Measurements from ENCODE around the gene ANXA6. TPM values are rescaled to one million over a fixed set of nuclear protein-coding genes. Genes with fewer than 3 reads are reported as not detected.

The ANXA6 gene
- total and polyA plus RNA-seq, 9 of the 15 experiments (the other 6 are each of a cell fraction or from before 2014, with no cell fraction given): 0.70 to 13.2 (median 8.3) TPM

DNA sequence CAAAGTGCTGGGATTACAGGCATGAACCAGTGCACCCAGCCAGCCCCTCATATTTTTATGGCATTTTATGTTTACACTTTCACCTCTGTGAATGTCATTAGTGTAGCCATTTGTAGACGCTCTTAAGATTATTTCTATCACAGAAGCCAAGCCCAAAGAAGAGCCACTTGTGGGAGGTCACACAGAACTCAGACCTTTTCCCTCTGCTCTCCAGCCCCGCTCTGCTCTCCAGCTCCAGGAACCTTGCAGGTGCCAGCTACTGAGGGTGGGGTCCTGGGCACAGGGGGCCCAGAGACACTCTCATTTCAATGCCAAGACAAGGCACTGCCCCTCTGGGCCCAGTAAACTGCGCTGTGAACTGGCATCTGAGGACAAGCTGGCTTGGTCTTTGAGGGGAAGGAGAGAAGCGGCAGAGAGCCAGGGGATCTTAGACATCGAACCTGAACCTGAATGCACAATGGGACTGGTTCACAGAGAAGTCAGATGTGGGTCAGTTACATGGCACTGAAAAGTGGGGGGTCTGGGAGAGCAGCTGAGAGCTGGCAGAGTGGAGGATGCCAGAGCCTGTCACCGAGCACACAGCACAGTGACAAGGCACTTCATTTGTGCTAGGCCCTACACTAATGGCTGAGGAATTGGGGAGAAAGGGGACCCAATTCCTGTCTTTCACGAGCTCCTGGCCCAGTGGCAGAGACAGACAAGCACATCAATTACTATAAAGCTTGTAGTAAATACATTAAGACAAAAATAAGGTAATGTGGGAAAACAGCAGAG, 16.7 kb downstream of the ANXA6 start:
- in situ Hi-C loops (cut with MboI) (no loop called here), intact Hi-C loops (cut with micrococcal nuclease) (no loop called here)
- ChIA-PET CTCF (ENCODE audit: low intra/inter-chr PET ratio) (no interaction called here), POLR2A (interaction anchor here (1.1 kb wide), 2 partner anchors 27 to 73 kb away, joined by 3 read pairs; no protein-coding TSS in a partner anchor)
- no peaks in the 10 kb centered on the region for H3K79me2 ChIP-seq (ENCODE audit: control insufficient read depth, insufficient read depth, low read length)
- H3K4me2 ChIP-seq (ENCODE audit: insufficient read depth, low read length): no peak overlapping the region
- no peaks in the 10 kb centered on the region for H3K9me3 ChIP-seq (replicated peaks; ENCODE audit: control insufficient read depth, insufficient read depth, low read depth, low read length)
- H3K9me1 ChIP-seq (ENCODE audit: control insufficient read depth, insufficient read depth, low read length): no peaks in the 10 kb centered on the region
- TF ChIP-seq ZC3H4 (CRISPR knock-in tag; IDR thresholded peaks at IDR 0.05; ENCODE audit: borderline replicate concordance): no peak
- TF ChIP-seq HLTF (IDR thresholded peaks at IDR 0.05): no peak
- TF ChIP-seq TARDBP (IDR thresholded peaks at IDR 0.05): no peak
- TF ChIP-seq ZNF3 (CRISPR knock-in tag; IDR thresholded peaks at IDR 0.05): no peak
- no peak for TF ChIP-seq ZNF282 (CRISPR knock-in tag; IDR thresholded peaks at IDR 0.05)
- TF ChIP-seq SOX6 (IDR thresholded peaks at IDR 0.05): no peak
- TF ChIP-seq, protein P1, sequence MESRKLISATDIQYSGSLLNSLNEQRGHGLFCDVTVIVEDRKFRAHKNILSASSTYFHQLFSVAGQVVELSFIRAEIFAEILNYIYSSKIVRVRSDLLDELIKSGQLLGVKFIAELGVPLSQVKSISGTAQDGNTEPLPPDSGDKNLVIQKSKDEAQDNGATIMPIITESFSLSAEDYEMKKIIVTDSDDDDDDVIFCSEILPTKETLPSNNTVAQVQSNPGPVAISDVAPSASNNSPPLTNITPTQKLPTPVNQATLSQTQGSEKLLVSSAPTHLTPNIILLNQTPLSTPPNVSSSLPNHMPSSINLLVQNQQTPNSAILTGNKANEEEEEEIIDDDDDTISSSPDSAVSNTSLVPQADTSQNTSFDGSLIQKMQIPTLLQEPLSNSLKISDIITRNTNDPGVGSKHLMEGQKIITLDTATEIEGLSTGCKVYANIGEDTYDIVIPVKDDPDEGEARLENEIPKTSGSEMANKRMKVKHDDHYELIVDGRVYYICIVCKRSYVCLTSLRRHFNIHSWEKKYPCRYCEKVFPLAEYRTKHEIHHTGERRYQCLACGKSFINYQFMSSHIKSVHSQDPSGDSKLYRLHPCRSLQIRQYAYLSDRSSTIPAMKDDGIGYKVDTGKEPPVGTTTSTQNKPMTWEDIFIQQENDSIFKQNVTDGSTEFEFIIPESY (CRISPR knock-in tag; IDR thresholded peaks at IDR 0.05): no peak
- TF ChIP-seq ZKSCAN1 (IDR thresholded peaks at IDR 0.05; ENCODE audit: low read depth, low read length): no peak
- TF ChIP-seq ELF2 (CRISPR knock-in tag; IDR thresholded peaks at IDR 0.05): no peak
- TF ChIP-seq, protein P2, sequence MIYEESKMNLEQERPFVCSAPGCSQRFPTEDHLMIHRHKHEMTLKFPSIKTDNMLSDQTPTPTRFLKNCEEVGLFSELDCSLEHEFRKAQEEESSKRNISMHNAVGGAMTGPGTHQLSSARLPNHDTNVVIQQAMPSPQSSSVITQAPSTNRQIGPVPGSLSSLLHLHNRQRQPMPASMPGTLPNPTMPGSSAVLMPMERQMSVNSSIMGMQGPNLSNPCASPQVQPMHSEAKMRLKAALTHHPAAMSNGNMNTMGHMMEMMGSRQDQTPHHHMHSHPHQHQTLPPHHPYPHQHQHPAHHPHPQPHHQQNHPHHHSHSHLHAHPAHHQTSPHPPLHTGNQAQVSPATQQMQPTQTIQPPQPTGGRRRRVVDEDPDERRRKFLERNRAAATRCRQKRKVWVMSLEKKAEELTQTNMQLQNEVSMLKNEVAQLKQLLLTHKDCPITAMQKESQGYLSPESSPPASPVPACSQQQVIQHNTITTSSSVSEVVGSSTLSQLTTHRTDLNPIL (CRISPR knock-in tag; IDR thresholded peaks at IDR 0.05): no peak
- TF ChIP-seq RFX1 (IDR thresholded peaks at IDR 0.05): no peak
- no peaks in the 10 kb centered on the region for H3K36me3 ChIP-seq (ENCODE audit: control insufficient read depth, insufficient read depth, low read length)
- H3K27me3 ChIP-seq (ENCODE audit: control insufficient read depth in 2 of 2, insufficient read depth in 2 of 2, low read length in 2 of 2): peaks cover 21 to 66% of the 10 kb centered on the region in 2 experiments; a peak in 3 of 5 replicates
- no peak overlapping the region for H3K27ac ChIP-seq (ENCODE audit: extremely low read depth, low read depth, low read length)
- ATAC-seq (no peak), FAIRE-seq (no peak), DNase-seq (ENCODE audit: extremely low read depth in 1 of 4, low spot score in 3 of 4) (no peak)
- no peak overlapping the region for H3K9ac ChIP-seq (ENCODE audit: insufficient read depth in 1 of 2, low read depth in 2 of 2, low read length in 2 of 2)
- 4% methylated on average over 7 of the region's 7 CpGs for WGBS (ENCODE audit: insufficient coverage, low coverage, missing lambda C conversion rate)
- BruUV-seq (replicated peaks): no TSS peak
- no peaks in the 10 kb centered on the region; the same call in 1 of the 2 replicates for H4K20me1 ChIP-seq (replicated peaks; ENCODE audit: control insufficient read depth, insufficient read depth, low read length)
- no peak overlapping the region for H2AFZ ChIP-seq (ENCODE audit: low read depth, low read length)
- H3K4me1 ChIP-seq (replicated peaks in 1 of 2; ENCODE audit: control insufficient read depth in 2 of 2, insufficient read depth in 2 of 2, low read length in 2 of 2): no peaks in the 10 kb centered on the region
- no peak overlapping the region for H3K4me3 ChIP-seq
